Gastroesophageal sphincter (tissue), 4 donors: ENCODE measurements around the gene TBC1D4. TPM values are rescaled to one million over a fixed set of nuclear protein-coding genes. Genes with fewer than 3 reads are reported as not detected.

Experiments used
- ATAC-seq: fragments of 150-250 bp; one replicate; pipeline ENCODE4 v1.9.1; 2016; ENCODE audit warnings: mild to moderate bottlenecking, moderate library complexity
- H3K27ac ChIP-seq, 4 donors: fragments of 200-600 bp; sonication (generic) in 3 of 4; 1 replicate in 3 of 4; 2 replicates in 1 of 4; pipeline ENCODE4 v1.5.1; 2016 to 2019
- H3K27me3 ChIP-seq: fragments of 200-600 bp; sonication (generic); one replicate; pipeline ENCODE4 v1.5.1; 2019
- H3K36me3 ChIP-seq, 2 donors: fragments of 200-600 bp; sonication (generic); one replicate each; pipeline ENCODE4 v1.5.1; 2019; ENCODE audit warnings: control low read depth in 1 of 2
- H3K4me1 ChIP-seq, 3 donors: fragments of 200-600 bp; sonication (generic); 1 replicate in 2 of 3; 2 replicates in 1 of 3; pipeline ENCODE4 v1.5.1; 2016 to 2019; ENCODE audit warnings: control low read depth in 2 of 3
- H3K4me3 ChIP-seq, 2 donors: fragments of 200-600 bp; sonication (generic); one replicate each; pipeline ENCODE4 v1.5.1; 2019; ENCODE audit warnings: mild to moderate bottlenecking in 1 of 2, moderate library complexity in 1 of 2
- H3K9me3 ChIP-seq, 3 donors: fragments of 200-600 bp; sonication (generic); one replicate each; pipeline ENCODE4 v1.5.1; 2017 to 2019; ENCODE audit warnings: control low read depth in 2 of 3
- CTCF ChIP-seq, 4 experiments: fragments of 200-600 bp in 2 of 4; fragments of 450-650 bp in 2 of 4; sonication (generic) in 1 of 4; IDR thresholded peaks; one replicate each; pipeline ENCODE4 v1.5.1; 2017 to 2019; ENCODE audit warnings: antibody characterized with exemption in 4 of 4, mild to moderate bottlenecking in 2 of 4, moderate library complexity in 2 of 4
- EP300 ChIP-seq: sonication (generic); formaldehyde crosslinking; IDR thresholded peaks from one replicate; pipeline ENCODE4 v1.6.1; 2017; ENCODE audit warnings: antibody characterized with exemption, mild to moderate bottlenecking
- POLR2A ChIP-seq, 2 donors: fragments of 450-650 bp; IDR thresholded peaks; one replicate each; pipeline ENCODE4 v1.6.1; 2017; ENCODE audit warnings: antibody characterized with exemption in 2 of 2, mild to moderate bottlenecking in 2 of 2, moderate library complexity in 1 of 2
- POLR2AphosphoS5 ChIP-seq: sonication (generic); formaldehyde crosslinking; IDR thresholded peaks from one replicate; pipeline ENCODE4 v1.6.1; 2017; ENCODE audit warnings: antibody characterized with exemption
- whole genome bisulfite sequencing, 2 donors: methylation state at CpG; one replicate each; pipeline ENCODE4 v1.1.5; 2018; ENCODE audit warnings: low coverage in 1 of 2; 5-methylcytosine and 5-hydroxymethylcytosine counted together
- total RNA-seq, 4 donors: library from RNA; depleted of rRNA; stranded (reverse); fragments of >200 nt; gene quantifications; one replicate each; pipeline ENCODE4 v1.1.0, GENCODE V29; 2016

The TBC1D4 gene
- total RNA-seq, 4 donors from 2014 or later: 12.8 to 28.0 (median 22.4) TPM

GRCh38 chr13:75399168-75399878 is 82.6 kb downstream of the TBC1D4 start:
- H3K4me3 ChIP-seq: no peak overlapping the region
- TF ChIP-seq CTCF (IDR thresholded peaks at IDR 0.05) (no peak), POLR2A (IDR thresholded peaks at IDR 0.05) (no peak), POLR2AphosphoS5 (no peak), EP300 (no peak)
- no peak for ATAC-seq
- peaks cover 0 to 26% (median 4%) of the 10 kb centered on the region in 3 donors for H3K4me1 ChIP-seq
- H3K27ac ChIP-seq: no peak overlapping the region
- no peaks in the 10 kb centered on the region for H3K27me3 ChIP-seq
- no CpG with 5 or more reads among the region's 2 CpGs for WGBS, 2 donors
- H3K36me3 ChIP-seq: no peaks in the 10 kb centered on the region
- H3K9me3 ChIP-seq: peaks cover 0 to 8% (median 0%) of the 10 kb centered on the region in 3 donors

- Histone ChIP-seq H3K27ac (no peak overlapping the region), H3K27me3 (no peaks in the 10 kb centered on the region), H3K36me3 (no peaks in the 10 kb centered on the region), H3K4me1 (peaks cover 0 to 25% (median 4%) of the 10 kb centered on the region in 3 donors), H3K4me3 (no peak overlapping the region), H3K9me3 (peaks cover 0 to 8% (median 0%) of the 10 kb centered on the region in 3 donors)
- 85 to 97% methylated on average over 3 to 6 of the region's 6 CpGs for WGBS, 2 donors
- no peak for ATAC-seq
- TF ChIP-seq POLR2A (IDR thresholded peaks at IDR 0.05): no peak
- no peak for TF ChIP-seq CTCF (IDR thresholded peaks at IDR 0.05)
Measured at GRCh38 chr13:75398072-75398471, 83.9 kb downstream of the TBC1D4 start.

GRCh38 chr13:75395901-75396300 is 86.1 kb downstream of the TBC1D4 start:
- ATAC-seq: no peak
- no peak for TF ChIP-seq POLR2A (IDR thresholded peaks at IDR 0.05)
- Histone ChIP-seq H3K36me3 (no peaks in the 10 kb centered on the region), H3K4me3 (no peak overlapping the region), H3K27ac (no peak overlapping the region), H3K27me3 (no peaks in the 10 kb centered on the region), H3K4me1 (peaks cover 0 to 10% (median 0%) of the 10 kb centered on the region in 3 donors), H3K9me3 (peaks cover 0 to 8% (median 0%) of the 10 kb centered on the region in 3 donors)
- WGBS, 2 donors: 38 to 41% methylated on average over 4 of the region's 4 CpGs

- ATAC-seq: no peak
- Histone ChIP-seq H3K4me1 (peaks cover 0 to 10% (median 0%) of the 10 kb centered on the region in 3 donors), H3K36me3 (no peaks in the 10 kb centered on the region), H3K9me3 (peaks cover 0 to 8% (median 0%) of the 10 kb centered on the region in 3 donors), H3K4me3 (no peak overlapping the region), H3K27ac (no peak overlapping the region), H3K27me3 (no peaks in the 10 kb centered on the region)
- TF ChIP-seq POLR2AphosphoS5: no peak
- TF ChIP-seq POLR2A (IDR thresholded peaks at IDR 0.05): no peak
- TF ChIP-seq EP300: no peak
- no peak for TF ChIP-seq CTCF (IDR thresholded peaks at IDR 0.05)
- WGBS, 2 donors: 65 to 71% methylated on average over 3 to 5 of the region's 5 CpGs
Measured at GRCh38 chr13:75395066-75395465, 86.9 kb downstream of the TBC1D4 start.

DNA sequence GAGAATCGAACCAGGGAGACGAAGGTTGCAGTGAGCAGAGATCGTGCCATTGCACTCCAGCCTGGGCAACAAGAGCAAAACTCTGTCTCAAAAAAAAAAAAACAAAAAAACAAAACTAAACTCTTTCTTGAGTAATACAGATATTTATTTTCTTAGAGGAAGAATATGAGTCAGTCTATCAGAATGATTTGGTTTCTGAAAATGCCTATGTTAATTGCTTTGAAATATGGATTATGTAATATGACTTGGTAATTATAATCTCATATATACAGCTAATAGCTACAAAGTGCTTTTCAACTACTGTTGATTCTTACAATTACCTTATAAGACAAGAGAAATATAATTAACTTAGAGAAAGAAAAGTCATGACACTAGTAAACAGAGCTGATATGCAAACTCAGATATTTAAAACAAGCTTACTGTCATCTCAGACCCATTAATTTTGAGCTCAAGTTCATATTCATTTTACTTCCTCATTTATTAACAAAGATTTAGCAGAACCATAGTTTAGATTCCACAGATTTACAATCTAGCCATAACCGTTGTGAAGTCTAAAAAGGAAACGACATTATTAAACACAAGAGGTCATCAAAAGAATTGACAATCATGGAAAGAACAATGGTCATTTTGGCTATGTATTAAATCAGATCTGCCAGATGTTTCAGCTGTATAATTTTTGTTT is 88.0 kb downstream of the TBC1D4 start:
- H3K4me1 ChIP-seq: peaks cover 0 to 10% (median 0%) of the 10 kb centered on the region in 3 donors
- no peak for TF ChIP-seq EP300
- TF ChIP-seq POLR2AphosphoS5: no peak
- no peak for TF ChIP-seq CTCF (IDR thresholded peaks at IDR 0.05)
- TF ChIP-seq POLR2A (IDR thresholded peaks at IDR 0.05): no peak
- H3K27ac ChIP-seq: no peak overlapping the region
- no peaks in the 10 kb centered on the region for H3K36me3 ChIP-seq
- H3K9me3 ChIP-seq: peaks cover 0 to 5% (median 0%) of the 10 kb centered on the region in 3 donors
- no peaks in the 10 kb centered on the region for H3K27me3 ChIP-seq
- no peak for ATAC-seq
- H3K4me3 ChIP-seq: no peak overlapping the region
- 54 to 67% methylated on average over 5 of the region's 5 CpGs for WGBS, 2 donors
